Hepatocyte (in vitro differentiated cells): ENCODE data around the gene GART. TPM values are rescaled to one million over a fixed set of nuclear protein-coding genes. Genes with fewer than 3 reads are reported as not detected.

Experiments used
- DNase-seq: peaks from one replicate; pipeline ENCODE4 v3.0.0-alpha.2; 2016; ENCODE audit warnings: low spot score
- H2AFZ ChIP-seq: fragments of 200-600 bp; sonication (generic); 2 replicates; pipeline ENCODE4 v1.6.0; 2016; ENCODE audit warnings: antibody characterized with exemption, mild to moderate bottlenecking
- H3K27ac ChIP-seq: fragments of 200-600 bp; sonication (generic); 2 replicates; pipeline ENCODE4 v1.5.1; 2016; ENCODE audit warnings: mild to moderate bottlenecking
- H3K27me3 ChIP-seq: fragments of 200-600 bp; sonication (generic); 2 replicates; pipeline ENCODE4 v1.6.1; 2016
- H3K36me3 ChIP-seq: fragments of 200-600 bp; sonication (generic); replicated peaks from 2 replicates; pipeline ENCODE4 v1.5.1; 2016; ENCODE audit warnings: low read depth; ENCODE audit not compliant: insufficient read depth
- H3K4me1 ChIP-seq: fragments of 200-600 bp; sonication (generic); 2 replicates; pipeline ENCODE4 v1.5.1; 2016; ENCODE audit warnings: mild to moderate bottlenecking, moderate library complexity; ENCODE audit not compliant: insufficient read depth
- H3K4me2 ChIP-seq: fragments of 200-600 bp; sonication (generic); 2 replicates; pipeline ENCODE4 v1.6.0; 2016
- H3K4me3 ChIP-seq: fragments of 200-600 bp; sonication (generic); 2 replicates; pipeline ENCODE4 v1.5.1; 2016; ENCODE audit warnings: mild to moderate bottlenecking
- H3K79me2 ChIP-seq: fragments of 200-600 bp; sonication (generic); 2 replicates; pipeline ENCODE4 v1.6.0; 2017; ENCODE audit warnings: mild to moderate bottlenecking
- H3K9me2 ChIP-seq: fragments of 200-600 bp; sonication (generic); replicated peaks from 2 replicates; pipeline ENCODE4 v1.6.0; 2017; ENCODE audit warnings: mild to moderate bottlenecking; ENCODE audit not compliant: insufficient read depth
- H3K9me3 ChIP-seq: fragments of 200-600 bp; sonication (generic); 2 replicates; pipeline ENCODE4 v1.5.1; 2016; ENCODE audit warnings: low read depth, mild to moderate bottlenecking
- H4K20me1 ChIP-seq: fragments of 200-600 bp; sonication (generic); 2 replicates; pipeline ENCODE4 v1.6.0; 2016; ENCODE audit warnings: mild to moderate bottlenecking; ENCODE audit not compliant: insufficient read depth, poor library complexity, severe bottlenecking
- EZH2 ChIP-seq: fragments of 200-600 bp; sonication (generic); IDR thresholded peaks from 2 replicates; pipeline ENCODE4 v1.6.1; 2016; ENCODE audit warnings: antibody characterized with exemption, mild to moderate bottlenecking, borderline replicate concordance
- EZH2phosphoT487 ChIP-seq: fragments of 200-600 bp; sonication (generic); IDR thresholded peaks from one replicate; pipeline ENCODE4 v1.6.1; 2018; ENCODE audit warnings: antibody characterized with exemption, mild to moderate bottlenecking, low read depth, moderate library complexity; ENCODE audit not compliant: unreplicated experiment, severe bottlenecking
- WGBS: methylation state at CpG from one replicate; pipeline ENCODE4 v1.1.6; 2016; ENCODE audit warnings: low lambda C conversion rate; ENCODE audit errors: missing lambda C conversion rate; 5-methylcytosine and 5-hydroxymethylcytosine counted together
- polyA plus RNA-seq: library from polyadenylated mRNA; unstranded; fragments of >200 nt; fragmentation: Nextera tagmentation; extraction: Ambion mirVana; gene quantifications from 2 replicates; pipeline ENCODE4 v1.2.1, GENCODE V29; 2016
- total RNA-seq: library from RNA; depleted of rRNA; stranded (reverse); fragments of >200 nt; gene quantifications from 2 replicates; pipeline ENCODE4 v1.2.3, GENCODE V29; 2014
- TF ChIP-seq, protein P1 (sequence below): fragments of 200-600 bp; sonication (generic); IDR thresholded peaks from 2 replicates; pipeline ENCODE4 v1.5.1; 2016; ENCODE audit warnings: antibody characterized with exemption, mild to moderate bottlenecking; ENCODE audit not compliant: poor library complexity

Gene GART
- total and polyA plus RNA-seq, 2 experiments from 2014 or later = 41.6 to 83.3 TPM

DNA sequence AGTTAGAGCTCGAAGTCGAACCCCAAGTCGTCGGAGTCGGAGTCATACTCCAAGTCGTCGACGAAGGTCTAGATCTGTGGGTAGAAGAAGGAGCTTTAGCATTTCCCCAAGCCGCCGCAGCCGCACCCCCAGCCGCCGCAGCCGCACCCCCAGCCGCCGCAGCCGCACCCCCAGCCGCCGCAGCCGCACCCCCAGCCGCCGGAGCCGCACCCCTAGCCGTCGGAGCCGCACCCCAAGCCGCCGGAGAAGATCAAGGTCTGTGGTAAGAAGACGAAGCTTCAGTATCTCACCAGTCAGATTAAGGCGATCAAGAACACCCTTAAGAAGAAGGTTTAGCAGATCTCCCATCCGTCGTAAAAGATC, 13.0 kb upstream of the GART start:
- Histone ChIP-seq H3K27ac (no peak overlapping the region), H3K36me3 (no peaks in the 10 kb centered on the region), H3K4me1 (no peaks in the 10 kb centered on the region), H4K20me1 (peaks cover 97% of the 10 kb centered on the region), H3K9me3 (no peaks in the 10 kb centered on the region), H2AFZ (no peak overlapping the region), H3K9me2 (no peaks in the 10 kb centered on the region), H3K4me3 (no peak overlapping the region), H3K4me2 (no peak overlapping the region), H3K27me3 (no peaks in the 10 kb centered on the region), H3K79me2 (peaks cover 97% of the 10 kb centered on the region)
- TF ChIP-seq, protein P1, sequence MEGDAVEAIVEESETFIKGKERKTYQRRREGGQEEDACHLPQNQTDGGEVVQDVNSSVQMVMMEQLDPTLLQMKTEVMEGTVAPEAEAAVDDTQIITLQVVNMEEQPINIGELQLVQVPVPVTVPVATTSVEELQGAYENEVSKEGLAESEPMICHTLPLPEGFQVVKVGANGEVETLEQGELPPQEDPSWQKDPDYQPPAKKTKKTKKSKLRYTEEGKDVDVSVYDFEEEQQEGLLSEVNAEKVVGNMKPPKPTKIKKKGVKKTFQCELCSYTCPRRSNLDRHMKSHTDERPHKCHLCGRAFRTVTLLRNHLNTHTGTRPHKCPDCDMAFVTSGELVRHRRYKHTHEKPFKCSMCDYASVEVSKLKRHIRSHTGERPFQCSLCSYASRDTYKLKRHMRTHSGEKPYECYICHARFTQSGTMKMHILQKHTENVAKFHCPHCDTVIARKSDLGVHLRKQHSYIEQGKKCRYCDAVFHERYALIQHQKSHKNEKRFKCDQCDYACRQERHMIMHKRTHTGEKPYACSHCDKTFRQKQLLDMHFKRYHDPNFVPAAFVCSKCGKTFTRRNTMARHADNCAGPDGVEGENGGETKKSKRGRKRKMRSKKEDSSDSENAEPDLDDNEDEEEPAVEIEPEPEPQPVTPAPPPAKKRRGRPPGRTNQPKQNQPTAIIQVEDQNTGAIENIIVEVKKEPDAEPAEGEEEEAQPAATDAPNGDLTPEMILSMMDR = no peak
- TF ChIP-seq EZH2phosphoT487 = no peak
- TF ChIP-seq EZH2 = no peak
- 96% methylated on average over 29 of the region's 32 CpGs for WGBS
- DNase-seq = no peak

DNA sequence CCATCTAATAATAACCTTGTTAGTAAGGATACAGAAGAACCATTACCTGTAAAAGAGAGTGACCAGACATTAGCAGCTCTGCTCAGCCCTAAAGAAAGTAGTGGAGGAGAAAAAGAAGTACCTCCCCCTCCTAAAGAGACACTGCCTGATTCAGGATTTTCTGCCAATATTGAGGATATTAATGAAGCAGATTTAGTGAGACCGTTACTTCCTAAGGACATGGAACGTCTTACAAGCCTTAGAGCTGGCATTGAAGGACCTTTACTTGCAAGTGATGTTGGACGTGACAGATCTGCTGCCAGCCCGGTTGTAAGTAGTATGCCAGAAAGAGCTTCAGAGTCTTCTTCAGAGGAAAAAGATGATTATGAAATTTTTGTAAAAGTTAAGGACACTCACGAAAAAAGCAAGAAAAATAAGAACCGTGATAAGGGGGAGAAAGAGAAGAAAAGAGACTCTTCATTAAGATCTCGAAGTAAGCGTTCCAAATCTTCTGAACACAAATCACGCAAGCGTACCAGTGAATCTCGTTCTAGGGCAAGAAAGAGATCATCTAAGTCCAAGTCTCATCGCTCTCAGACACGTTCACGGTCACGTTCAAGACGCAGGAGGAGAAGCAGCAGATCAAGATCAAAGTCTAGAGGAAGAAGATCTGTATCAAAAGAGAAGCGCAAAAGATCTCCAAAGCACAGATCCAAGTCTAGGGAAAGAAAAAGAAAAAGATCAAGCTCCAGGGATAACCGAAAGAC, 12.5 kb upstream of the GART start:
- Histone ChIP-seq H2AFZ (no peak overlapping the region), H3K27ac (no peak overlapping the region), H3K4me3 (no peak overlapping the region), H3K9me3 (no peaks in the 10 kb centered on the region), H3K27me3 (no peaks in the 10 kb centered on the region), H3K9me2 (no peaks in the 10 kb centered on the region), H3K4me2 (no peak overlapping the region), H4K20me1 (peaks cover 98% of the 10 kb centered on the region), H3K36me3 (no peaks in the 10 kb centered on the region), H3K79me2 (peaks cover 97% of the 10 kb centered on the region), H3K4me1 (no peaks in the 10 kb centered on the region)
- no peak for DNase-seq
- WGBS = 99% methylated on average over 18 of the region's 18 CpGs
- TF ChIP-seq EZH2 (no peak), EZH2phosphoT487 (no peak)
- TF ChIP-seq, protein P1 = no peak

DNA sequence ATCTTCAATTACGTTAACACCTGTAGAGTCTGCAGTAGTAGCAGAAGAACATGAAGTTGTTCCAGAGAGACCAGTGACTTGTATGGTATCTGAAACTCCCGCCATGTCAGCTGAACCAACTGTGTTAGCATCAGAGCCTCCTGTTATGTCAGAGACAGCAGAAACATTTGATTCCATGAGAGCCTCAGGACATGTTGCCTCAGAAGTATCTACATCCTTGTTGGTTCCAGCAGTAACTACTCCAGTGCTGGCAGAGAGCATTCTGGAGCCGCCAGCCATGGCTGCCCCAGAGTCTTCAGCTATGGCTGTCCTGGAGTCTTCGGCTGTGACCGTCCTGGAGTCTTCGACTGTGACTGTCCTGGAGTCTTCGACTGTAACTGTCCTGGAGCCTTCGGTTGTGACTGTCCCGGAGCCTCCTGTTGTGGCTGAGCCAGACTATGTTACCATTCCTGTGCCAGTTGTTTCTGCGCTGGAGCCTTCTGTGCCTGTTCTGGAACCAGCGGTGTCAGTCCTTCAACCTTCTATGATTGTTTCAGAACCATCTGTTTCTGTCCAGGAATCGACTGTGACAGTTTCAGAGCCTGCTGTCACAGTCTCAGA, 11.2 kb upstream of the GART start:
- H3K4me2 ChIP-seq = no peak overlapping the region
- no peaks in the 10 kb centered on the region for H3K36me3 ChIP-seq
- peaks cover 98% of the 10 kb centered on the region for H4K20me1 ChIP-seq
- TF ChIP-seq EZH2 = no peak
- TF ChIP-seq, protein P1 = no peak
- no peak for TF ChIP-seq EZH2phosphoT487
- H2AFZ ChIP-seq = no peak overlapping the region
- DNase-seq = no peak
- no peaks in the 10 kb centered on the region for H3K4me1 ChIP-seq
- H3K9me2 ChIP-seq = no peaks in the 10 kb centered on the region
- H3K27me3 ChIP-seq = no peaks in the 10 kb centered on the region
- no peak overlapping the region for H3K27ac ChIP-seq
- peaks cover 98% of the 10 kb centered on the region for H3K79me2 ChIP-seq
- WGBS = 97% methylated on average over 12 of the region's 12 CpGs
- no peak overlapping the region for H3K4me3 ChIP-seq
- H3K9me3 ChIP-seq = no peaks in the 10 kb centered on the region
